ENCODE measurements around the gene TYRP1. TPM values are rescaled to one million over a fixed set of nuclear protein-coding genes. Genes with fewer than 3 reads are reported as not detected.

TYRP1 gene
- polyA plus RNA-seq, 3 donors = 1.5 to 2.5 (median 2.5) TPM

DNA sequence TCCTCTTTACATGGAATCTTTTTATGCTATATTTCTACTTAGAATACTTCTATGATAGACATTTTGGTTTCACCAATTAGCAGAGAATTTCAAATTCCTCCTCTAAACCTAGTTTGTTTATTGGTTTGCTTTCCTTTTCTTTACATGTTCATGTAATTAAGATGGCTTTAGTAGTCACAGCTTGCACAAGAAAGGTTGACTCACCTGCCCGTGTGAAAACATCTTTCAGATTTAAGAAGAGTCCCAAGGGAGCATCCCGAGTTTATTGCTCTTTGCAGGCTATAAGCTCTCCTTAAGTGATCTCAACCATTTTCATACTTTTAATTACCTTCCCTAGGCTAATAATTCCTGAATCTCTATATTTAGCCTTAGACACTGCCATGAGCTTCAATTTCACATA, 28.9 kb downstream of the TYRP1 start:
- no peak for DNase-seq (ENCODE audit: extremely low read depth in 1 of 11, low read depth in 9 of 11, low spot score in 4 of 11)

DNA sequence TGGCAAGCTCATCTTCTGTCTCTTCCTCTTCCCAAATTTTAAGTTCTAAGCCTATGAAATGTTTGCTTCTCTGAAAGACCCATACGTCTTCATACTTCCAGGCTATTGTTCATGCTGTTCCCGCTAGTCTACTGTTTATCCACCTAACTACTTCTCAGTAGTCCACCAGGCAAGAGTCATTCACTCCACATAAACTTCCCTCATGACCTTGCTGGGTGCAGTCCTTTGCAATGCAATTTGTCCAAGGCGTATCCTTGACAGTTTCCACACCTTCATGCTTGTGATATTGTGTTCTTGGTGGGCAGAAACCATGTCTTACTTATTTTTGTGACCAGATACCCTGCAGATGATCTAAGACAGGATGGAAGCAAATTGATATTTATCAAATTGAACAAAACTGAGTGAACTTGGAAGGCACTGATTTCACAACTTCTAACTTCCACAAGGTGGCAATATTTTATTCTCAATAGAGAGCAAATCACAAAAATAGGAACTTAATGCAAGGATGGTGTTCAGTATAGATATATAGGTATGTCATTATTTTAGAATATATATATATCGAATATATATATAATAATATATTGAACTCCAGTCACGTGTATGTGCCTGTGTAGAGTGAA, 30.3 kb downstream of the TYRP1 start:
- DNase-seq (ENCODE audit: extremely low read depth in 1 of 11, low read depth in 9 of 11, low spot score in 4 of 11) = no peak

DNA sequence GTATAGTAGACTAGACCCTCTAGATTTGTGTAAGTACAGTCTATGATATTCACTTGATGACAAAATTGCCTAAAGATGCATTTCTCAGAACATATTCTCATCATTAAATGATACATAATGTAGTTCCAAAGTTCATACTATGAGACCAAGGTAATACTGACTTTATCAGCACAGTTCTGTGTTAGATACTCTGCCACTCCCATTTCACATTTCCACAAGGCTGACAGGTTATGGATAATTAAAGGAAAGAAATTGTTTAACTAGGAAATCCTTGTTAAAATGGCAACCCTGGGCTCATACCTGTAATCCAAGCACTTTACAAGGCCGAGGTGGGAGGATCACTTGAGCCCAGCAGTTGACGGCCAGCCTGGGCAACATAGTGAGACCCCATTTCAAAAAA, 33.6 kb downstream of the TYRP1 start:
- no peak for DNase-seq (ENCODE audit: extremely low read depth in 1 of 11, low read depth in 9 of 11, low spot score in 4 of 11)

DNA sequence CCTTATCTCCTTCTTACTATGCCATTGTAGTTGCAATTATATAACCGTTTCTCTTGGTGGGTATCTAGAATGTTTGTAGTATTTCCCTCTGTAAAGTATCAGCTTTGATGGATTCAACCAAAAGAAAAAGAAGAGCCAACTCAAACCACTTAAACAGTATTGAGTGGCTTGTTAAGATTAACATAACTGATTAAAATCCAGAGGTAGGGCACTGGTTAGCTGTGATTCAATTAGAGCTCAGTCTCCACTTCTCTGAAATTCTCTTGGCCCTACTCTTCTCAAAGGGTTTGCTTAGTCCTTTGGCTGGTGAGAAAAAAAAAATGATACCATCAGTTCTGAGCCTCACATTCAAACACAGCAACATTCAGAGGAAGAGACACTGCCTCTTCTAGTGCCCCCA, 37.0 kb downstream of the TYRP1 start:
- no peak for DNase-seq (ENCODE audit: extremely low read depth in 1 of 11, low read depth in 9 of 11, low spot score in 4 of 11)

DNA sequence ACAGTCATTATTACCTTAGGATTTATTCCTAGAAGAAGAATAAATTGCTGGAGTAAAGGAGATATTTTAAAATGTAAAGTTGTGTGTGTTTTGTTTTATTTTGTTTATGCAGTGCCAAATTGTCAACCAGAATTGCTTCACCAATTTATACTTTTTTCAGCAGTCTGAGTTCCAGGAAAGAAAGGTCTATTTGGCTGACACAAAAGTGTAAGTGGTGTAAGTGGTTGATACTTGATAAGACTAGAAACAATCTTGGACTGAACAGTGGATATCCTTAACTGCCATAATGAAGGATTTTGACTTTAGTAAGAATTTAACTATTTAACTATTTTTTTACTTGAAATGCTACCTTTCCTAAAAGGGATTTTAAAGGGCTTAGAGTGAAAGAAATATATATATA, 37.7 kb downstream of the TYRP1 start:
- no peak for DNase-seq (ENCODE audit: extremely low read depth in 1 of 11, low read depth in 9 of 11, low spot score in 4 of 11)

DNA sequence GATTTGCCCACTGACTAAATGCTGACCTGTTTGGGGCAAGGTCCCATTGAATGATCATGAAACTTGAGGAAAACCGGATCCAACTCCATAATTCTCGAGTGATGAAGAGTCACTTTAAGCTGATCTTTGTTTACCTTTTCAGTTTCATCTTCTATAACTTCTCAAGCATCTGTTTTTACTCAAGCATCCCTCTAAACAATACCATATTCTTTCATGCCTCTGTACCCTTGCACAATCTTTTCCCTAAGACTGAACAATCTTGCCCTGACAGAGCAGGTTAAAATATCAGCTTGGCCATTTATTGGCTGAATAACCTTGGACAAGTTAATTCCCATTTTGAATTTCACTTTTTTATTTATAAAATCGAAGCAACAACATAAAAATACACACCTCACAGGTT, 39.8 kb downstream of the TYRP1 start:
- DNase-seq (ENCODE audit: extremely low read depth in 1 of 11, low read depth in 9 of 11, low spot score in 4 of 11) = no peak

DNA sequence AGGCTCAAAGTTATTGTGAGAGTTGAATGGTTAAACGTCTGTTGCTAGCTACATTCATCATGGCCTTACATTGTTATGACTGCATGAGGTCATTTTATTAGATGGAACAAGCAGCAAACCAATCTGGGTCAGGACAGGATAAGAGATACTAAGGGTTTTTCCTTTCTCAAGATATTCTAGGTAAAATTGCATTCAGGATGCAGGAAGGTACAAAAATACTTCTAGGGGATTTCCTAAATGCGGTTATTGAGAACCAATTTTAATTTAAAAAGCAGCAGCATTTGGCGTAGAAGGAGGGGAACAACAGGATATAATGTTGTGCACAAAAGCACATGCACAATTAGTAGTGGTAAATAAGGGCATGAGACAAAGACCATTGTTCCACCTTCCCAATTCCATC, 42.5 kb downstream of the TYRP1 start:
- no peak for DNase-seq (ENCODE audit: extremely low read depth in 1 of 11, low read depth in 9 of 11, low spot score in 4 of 11)

DNA sequence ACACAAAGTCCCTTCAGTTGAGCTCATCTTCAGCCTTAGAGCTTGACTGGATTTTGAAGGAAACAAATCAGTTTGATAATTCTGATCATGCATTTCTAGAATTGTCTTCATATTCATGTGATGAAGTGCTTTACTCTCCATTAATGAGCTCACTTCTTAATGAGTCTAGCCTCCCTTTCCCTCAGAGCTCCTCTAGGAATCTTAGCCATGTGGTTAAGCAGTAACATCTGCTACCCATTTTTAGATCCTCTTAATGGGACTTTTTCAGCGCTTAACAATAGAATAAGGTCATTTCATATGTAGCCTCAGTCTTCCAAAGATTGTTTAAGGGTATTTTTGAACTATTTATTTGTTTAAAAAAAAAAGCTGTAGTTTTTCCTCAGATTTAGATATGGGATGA, 44.7 kb downstream of the TYRP1 start:
- no peak for DNase-seq (ENCODE audit: extremely low read depth in 1 of 11, low read depth in 9 of 11, low spot score in 4 of 11)

DNA sequence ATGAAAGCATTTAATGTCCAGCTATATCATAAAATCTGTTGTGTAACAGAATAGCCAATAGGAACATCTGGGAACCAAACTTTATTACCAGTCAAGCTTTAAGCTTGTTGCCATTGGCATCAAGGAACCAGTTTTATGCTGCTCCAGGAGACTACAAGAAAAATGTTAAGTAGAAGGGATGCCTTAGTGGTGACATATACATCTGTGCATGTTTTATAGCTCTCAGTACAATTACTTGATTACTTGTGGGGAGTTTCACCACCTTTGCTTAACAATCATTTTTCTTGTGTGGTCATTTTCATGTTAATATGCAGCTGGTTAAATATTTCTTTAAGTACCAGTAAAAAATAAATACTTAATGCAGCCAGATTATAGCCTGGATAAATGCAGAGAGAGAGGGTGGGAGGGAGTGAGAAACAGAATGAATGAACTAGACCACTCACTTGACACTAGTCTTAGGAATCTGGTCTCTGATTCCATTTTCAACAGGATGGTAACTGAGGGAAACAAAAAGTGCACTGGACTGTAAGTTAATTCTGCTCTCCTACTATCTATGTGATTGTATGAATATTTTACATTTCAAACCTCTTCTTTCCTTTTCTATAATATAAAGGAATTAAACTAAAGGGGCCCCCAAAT, 45.9 kb downstream of the TYRP1 start:
- DNase-seq (ENCODE audit: extremely low read depth in 1 of 11, low read depth in 9 of 11, low spot score in 4 of 11) = peak in 1 of 11 donors; percentile 36

DNA sequence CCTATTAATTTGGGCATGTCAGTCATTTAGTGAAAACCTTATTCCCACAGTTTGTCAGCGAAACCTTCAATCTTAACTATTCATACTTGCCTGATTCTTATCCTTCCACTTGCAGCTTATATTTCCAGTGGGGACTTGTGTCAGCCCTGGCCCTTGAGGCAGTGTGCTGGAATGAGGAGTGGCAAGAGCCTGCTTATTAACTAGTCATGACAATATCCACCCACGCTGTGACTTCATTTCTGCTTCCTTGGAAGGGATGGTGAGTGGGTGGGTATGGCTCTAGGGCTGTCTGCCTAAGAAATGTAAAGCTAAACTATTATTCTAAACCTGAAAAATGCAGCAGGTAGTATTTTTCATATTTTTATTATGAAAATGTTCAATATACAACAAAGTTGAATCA, 47.7 kb downstream of the TYRP1 start:
- DNase-seq (ENCODE audit: extremely low read depth in 1 of 11, low read depth in 9 of 11, low spot score in 4 of 11) = no peak

DNA sequence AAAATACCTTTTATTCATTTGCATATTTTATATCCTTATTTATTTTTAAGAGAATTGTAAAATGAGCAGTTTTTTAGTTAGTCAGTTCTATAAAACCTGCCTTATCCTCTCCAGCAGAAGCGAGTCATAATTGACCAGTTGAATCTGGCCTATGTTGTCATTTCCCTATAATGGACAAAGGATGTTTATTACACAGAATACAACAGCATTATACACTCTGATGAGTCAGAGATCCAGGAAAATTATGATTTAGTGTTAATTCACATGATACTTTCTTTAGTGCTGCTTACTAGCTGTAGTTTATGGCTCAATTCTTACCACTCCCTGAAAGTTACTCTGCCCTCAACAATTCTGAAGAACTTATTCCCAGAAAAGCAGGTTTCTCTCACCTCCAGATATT, 54.8 kb downstream of the TYRP1 start:
- no peak for DNase-seq (ENCODE audit: extremely low read depth in 1 of 11, low read depth in 9 of 11, low spot score in 4 of 11)

DNA sequence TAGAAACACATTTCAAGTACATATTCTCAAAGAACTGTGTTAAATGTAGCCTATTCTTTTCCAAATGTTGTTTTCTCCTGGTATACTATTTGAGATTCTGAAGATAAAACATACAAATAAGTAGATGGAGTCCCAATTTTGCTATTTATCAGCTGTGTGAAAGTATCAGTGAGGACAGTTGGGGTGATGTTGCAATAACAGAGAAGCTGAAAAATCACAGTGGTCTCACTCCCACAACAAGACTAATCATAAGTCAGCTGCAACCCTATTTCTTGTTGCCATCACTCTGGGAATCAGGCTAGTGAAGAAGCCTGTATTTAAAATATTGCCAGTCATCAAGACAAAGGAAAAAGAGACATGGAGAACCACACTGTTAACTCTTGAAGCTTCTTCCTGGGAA, 55.8 kb downstream of the TYRP1 start:
- no peak for DNase-seq (ENCODE audit: extremely low read depth in 1 of 11, low read depth in 9 of 11, low spot score in 4 of 11)

DNA sequence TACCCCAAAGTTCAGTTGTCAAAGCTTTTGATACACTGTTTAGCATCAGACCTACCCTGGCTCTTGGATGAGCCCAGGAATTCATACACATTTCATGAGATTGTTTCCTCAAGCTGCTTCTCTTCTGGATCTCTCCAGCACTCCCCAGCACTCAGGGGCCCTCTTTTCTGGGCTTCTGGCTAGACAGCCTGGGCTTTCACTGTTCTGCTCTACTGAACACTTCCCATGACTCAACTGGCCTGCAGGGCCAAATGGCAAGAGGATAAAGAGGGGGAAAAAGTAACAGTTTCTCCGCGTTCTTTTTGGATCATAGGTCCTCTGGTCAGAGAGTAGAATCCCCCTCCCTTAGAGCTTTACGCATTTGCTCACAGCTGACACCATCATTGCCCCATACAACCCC, 60.7 kb downstream of the TYRP1 start:
- no peak for DNase-seq (ENCODE audit: extremely low read depth in 1 of 11, low read depth in 9 of 11, low spot score in 4 of 11)

DNA sequence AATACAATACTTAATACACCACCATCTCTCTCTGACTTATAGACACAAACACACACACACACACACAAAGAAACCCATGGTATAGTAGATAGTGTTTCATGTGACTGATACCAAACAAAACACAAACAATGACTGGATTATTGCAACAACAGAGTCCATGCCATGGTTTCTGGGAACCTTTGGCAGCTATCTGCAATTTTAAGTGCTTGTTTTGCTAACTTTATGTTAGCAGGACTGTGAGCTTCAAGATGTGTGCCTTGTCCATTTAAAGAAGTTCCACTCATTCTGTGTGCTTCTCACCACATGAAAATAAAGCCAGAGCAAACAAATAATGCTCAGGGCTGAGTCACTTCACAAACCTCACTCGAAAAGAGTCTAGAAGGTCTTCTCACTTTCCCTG, 66.6 kb downstream of the TYRP1 start:
- no peak for DNase-seq (ENCODE audit: extremely low read depth in 1 of 11, low read depth in 9 of 11, low spot score in 4 of 11)

Other genes with a start within 250 kb of the TYRP1 start
- gene LURAP1L, start 81.6 kb downstream of the TYRP1 start, polyA plus RNA-seq (ENCODE audit: insufficient read length in 3 of 3) = 10 to 100 TPM; 20.0 to 25.9 (median 21.0) TPM

Data from renal cortex interstitium (tissue), 11 donors.